ENCODE results near the gene WNT16. TPM values are rescaled to one million over a fixed set of nuclear protein-coding genes. Genes with fewer than 3 reads are reported as not detected.

WNT16 gene
- total RNA-seq, 2 donors from 2014 or later = 0.57 to 0.93 TPM

- H3K27ac ChIP-seq (ENCODE audit: low read depth, low read length) = no peak overlapping the region
- Mint-ChIP-seq H3K9me3 (no peaks in the 10 kb centered on the region), H3K27me3 (ENCODE audit: insufficient read depth) (no peaks in the 10 kb centered on the region), H3K4me1 (no peaks in the 10 kb centered on the region), H3K4me3 (no peak overlapping the region), H3K36me3 (ENCODE audit: low read depth) (peaks cover 20% of the 10 kb centered on the region), H3K27ac (no peak overlapping the region)
- H3K9me3 ChIP-seq (ENCODE audit: control insufficient read depth, low read length) = no peaks in the 10 kb centered on the region
- H3K36me3 ChIP-seq (ENCODE audit: control insufficient read depth, insufficient read depth, low read length) = peaks cover 20% of the 10 kb centered on the region
- no peaks in the 10 kb centered on the region for H3K4me1 ChIP-seq (ENCODE audit: control insufficient read depth, insufficient read depth, low read length)
- no peaks in the 10 kb centered on the region for H3K27me3 ChIP-seq (ENCODE audit: control insufficient read depth, insufficient read depth, low read length, poor library complexity, severe bottlenecking)
- TF ChIP-seq CTCF (conservative IDR thresholded peaks at IDR 0.05) = no peak
- H3K9ac ChIP-seq (ENCODE audit: extremely low read depth, low read length, poor library complexity, severe bottlenecking) = no peak overlapping the region
- no peak for DNase-seq
- 88% methylated on average over 1 of the region's 1 CpG; no CpG with 5 or more reads in 1 of the 2 experiments for WGBS, 2 experiments (ENCODE audit: insufficient coverage in 1 of 2, insufficient read length in 1 of 2)
- H3K4me3 ChIP-seq (ENCODE audit: low read length) = no peak overlapping the region
Measured at GRCh38 chr7:121344497-121344896, 15.7 kb downstream of the WNT16 start.

GRCh38 chr7:121351682-121352081 is 22.9 kb downstream of the WNT16 start:
- no peaks in the 10 kb centered on the region for H3K4me1 ChIP-seq (ENCODE audit: control insufficient read depth, insufficient read depth, low read length)
- no peaks in the 10 kb centered on the region for H3K27me3 Mint-ChIP-seq (ENCODE audit: insufficient read depth)

GRCh38 chr7:121352323-121352722 is 23.5 kb downstream of the WNT16 start:
- H3K4me3 Mint-ChIP-seq = no peak overlapping the region
- H3K4me1 ChIP-seq (ENCODE audit: control insufficient read depth, insufficient read depth, low read length) = no peaks in the 10 kb centered on the region
- H3K36me3 Mint-ChIP-seq (ENCODE audit: low read depth) = peaks cover 38% of the 10 kb centered on the region
- no peaks in the 10 kb centered on the region for H3K9me3 ChIP-seq (ENCODE audit: control insufficient read depth, low read length)
- H3K27me3 ChIP-seq (ENCODE audit: control insufficient read depth, insufficient read depth, low read length, poor library complexity, severe bottlenecking) = no peaks in the 10 kb centered on the region
- H3K27me3 Mint-ChIP-seq (ENCODE audit: insufficient read depth) = no peaks in the 10 kb centered on the region
- WGBS, 2 experiments (ENCODE audit: insufficient coverage in 1 of 2, insufficient read length in 1 of 2) = 87 to 100% methylated on average over 2 to 3 of the region's 3 CpGs
- H3K27ac ChIP-seq (ENCODE audit: low read depth, low read length) = no peak overlapping the region
- peaks cover 12% of the 10 kb centered on the region for H3K4me1 Mint-ChIP-seq
- no peak overlapping the region for H3K9ac ChIP-seq (ENCODE audit: extremely low read depth, low read length, poor library complexity, severe bottlenecking)
- DNase-seq = no peak
- TF ChIP-seq CTCF (conservative IDR thresholded peaks at IDR 0.05) = no peak
- peaks cover 52% of the 10 kb centered on the region for H3K36me3 ChIP-seq (ENCODE audit: control insufficient read depth, insufficient read depth, low read length)
- no peak overlapping the region for H3K4me3 ChIP-seq (ENCODE audit: low read length)
- no peak overlapping the region for H3K27ac Mint-ChIP-seq
- H3K9me3 Mint-ChIP-seq = no peaks in the 10 kb centered on the region

More at GRCh38 chr7:121351682-121352081, 22.9 kb downstream of the WNT16 start:
- H3K4me1 Mint-ChIP-seq = peaks cover 12% of the 10 kb centered on the region
- H3K36me3 ChIP-seq (ENCODE audit: control insufficient read depth, insufficient read depth, low read length) = peaks cover 53% of the 10 kb centered on the region
- no peak overlapping the region for H3K4me3 ChIP-seq (ENCODE audit: low read length)
- peak; percentile 61 for TF ChIP-seq CTCF (conservative IDR thresholded peaks at IDR 0.05)
- no peak overlapping the region for H3K27ac Mint-ChIP-seq
- H3K9me3 Mint-ChIP-seq = no peaks in the 10 kb centered on the region
- no peak overlapping the region for H3K9ac ChIP-seq (ENCODE audit: extremely low read depth, low read length, poor library complexity, severe bottlenecking)
- peaks cover 38% of the 10 kb centered on the region for H3K36me3 Mint-ChIP-seq (ENCODE audit: low read depth)
- H3K27me3 ChIP-seq (ENCODE audit: control insufficient read depth, insufficient read depth, low read length, poor library complexity, severe bottlenecking) = no peaks in the 10 kb centered on the region
- DNase-seq = no peak
- H3K4me3 Mint-ChIP-seq = no peak overlapping the region
- no peak overlapping the region for H3K27ac ChIP-seq (ENCODE audit: low read depth, low read length)
- H3K9me3 ChIP-seq (ENCODE audit: control insufficient read depth, low read length) = no peaks in the 10 kb centered on the region

Data from endodermal cell (in vitro differentiated cells).